GM18907 (cell line): ENCODE results near the gene CALD1.

Experiments
- ATAC-seq: cut with Tn5 transposase; IDR thresholded peaks from one replicate; pipeline ENCODE4 v1.9.1; 2021; ENCODE audit warnings: mild to moderate bottlenecking, moderate library complexity; ENCODE audit not compliant: unreplicated experiment

The CALD1 gene

DNA sequence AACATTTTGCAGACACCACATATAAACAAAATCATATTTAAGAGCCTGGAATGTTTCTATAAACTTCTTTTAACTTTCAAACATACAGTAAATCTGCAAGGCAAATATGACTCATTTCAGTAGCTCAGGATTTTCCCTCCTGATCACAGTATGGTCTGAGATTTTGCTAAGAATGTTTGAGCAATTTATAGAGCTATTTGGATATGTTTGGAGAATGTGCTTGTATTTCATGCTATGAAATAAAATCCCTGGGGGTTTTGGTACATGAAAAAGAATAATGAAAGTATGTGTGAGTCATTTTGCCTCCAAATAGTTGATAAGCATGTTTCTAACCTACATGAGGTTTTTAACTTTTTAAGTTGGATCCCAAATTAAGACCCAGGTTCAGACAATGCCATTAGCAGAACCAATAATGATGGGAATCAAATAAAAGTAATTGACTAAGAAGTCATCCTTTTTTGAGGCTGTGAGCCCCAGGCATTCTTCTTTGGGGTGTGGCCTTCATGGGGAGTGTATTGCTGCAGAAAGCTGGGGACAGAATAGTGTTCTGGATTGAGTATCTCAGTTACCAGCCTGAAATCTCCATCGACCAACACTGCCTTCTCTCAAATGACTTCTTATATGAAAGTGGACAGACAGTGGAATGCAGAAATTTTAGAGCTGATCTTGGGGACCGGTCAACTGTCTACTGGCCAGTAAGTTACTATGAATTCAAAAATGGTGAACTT lies 140.8 kb downstream of the CALD1 start:
- ATAC-seq: peak; percentile 45

DNA sequence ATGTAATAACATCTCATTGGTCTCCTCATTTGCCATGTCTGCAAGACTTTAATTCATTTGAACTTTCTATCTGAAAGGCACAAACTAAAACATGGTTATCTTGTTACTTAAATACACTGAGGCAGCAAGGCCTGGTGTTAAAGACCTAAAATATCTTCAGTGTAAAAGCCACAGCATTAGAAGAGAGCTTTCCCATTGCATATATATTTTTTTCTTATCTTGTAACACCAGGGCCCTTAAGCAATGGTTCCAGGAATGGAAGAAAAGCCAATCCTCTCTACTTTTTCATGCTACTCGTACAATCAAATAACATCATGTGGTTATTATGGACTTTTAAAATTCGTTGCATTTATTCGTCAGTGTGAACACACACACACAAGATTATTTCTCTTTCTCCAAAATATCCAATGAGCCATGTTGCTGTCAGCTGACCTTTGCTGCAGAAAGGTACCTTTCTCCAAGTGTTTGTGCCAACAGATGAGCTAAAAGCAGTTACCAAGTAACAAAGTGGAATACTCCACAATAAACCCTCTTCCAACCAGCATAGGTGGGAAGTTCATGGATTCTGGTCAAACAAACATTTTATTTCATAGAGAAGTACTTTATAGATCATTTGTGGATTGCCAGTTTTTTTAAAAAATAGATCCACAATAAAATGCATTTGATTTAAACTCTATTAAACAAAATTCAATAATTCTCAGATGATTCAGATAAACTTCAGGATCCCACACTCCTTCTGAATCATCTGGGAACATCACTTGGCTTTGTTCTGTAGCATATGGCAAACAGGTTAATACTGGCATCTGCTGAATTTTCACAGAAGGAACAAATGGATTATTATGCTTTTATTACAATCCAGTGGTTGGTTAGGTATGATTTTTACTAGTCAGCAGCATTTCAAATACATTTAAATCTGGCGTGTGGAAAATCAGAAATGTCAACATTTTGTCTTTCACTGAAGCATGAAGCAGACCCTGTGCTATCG lies 143.6 kb downstream of the CALD1 start:
- ATAC-seq: no peak

GRCh38 chr7:134925766-134926165 lies 146.3 kb downstream of the CALD1 start:
- no peak for ATAC-seq

- ATAC-seq: no peak
Observed at GRCh38 chr7:134926396-134926795, 147.0 kb downstream of the CALD1 start.

DNA sequence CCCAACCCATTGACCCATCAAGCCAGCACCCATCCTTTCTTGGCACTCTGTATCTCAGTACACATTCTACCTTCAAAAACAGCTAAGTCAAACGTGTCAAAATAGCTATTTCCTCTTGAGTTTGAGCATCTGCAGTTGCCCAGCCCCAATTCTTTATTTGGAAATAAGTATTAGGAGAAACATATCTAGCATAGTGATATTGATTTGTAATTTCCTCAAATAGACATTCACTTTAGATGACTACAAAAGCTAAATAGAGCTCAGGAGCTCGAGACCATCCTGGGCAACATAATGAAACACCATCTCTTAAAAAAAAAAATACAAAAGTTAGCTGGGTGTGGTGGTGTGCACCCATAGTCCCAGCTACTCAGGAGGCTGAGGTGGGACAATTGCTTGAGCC lies 147.6 kb downstream of the CALD1 start:
- no peak for ATAC-seq

DNA sequence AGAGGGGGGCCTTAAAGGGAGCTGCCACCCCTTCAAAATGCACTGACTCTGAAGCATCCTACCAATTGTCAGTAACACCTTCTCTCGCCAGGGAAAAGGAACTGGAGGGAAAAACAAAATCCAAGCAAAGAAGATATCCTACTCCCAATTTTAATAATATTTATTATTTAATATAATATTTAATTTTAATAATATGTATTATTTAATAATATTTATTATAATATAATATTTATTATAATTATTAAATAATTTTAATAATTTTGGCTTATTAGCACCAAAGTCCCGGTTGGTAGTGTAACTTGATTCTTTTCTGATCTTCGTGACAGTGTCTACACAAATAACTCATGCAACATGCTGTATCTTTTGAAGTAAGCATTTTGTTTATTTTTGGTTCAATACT lies 148.3 kb downstream of the CALD1 start:
- no peak for ATAC-seq

GRCh38 chr7:134928554-134928953 lies 149.1 kb downstream of the CALD1 start:
- no peak for ATAC-seq

DNA sequence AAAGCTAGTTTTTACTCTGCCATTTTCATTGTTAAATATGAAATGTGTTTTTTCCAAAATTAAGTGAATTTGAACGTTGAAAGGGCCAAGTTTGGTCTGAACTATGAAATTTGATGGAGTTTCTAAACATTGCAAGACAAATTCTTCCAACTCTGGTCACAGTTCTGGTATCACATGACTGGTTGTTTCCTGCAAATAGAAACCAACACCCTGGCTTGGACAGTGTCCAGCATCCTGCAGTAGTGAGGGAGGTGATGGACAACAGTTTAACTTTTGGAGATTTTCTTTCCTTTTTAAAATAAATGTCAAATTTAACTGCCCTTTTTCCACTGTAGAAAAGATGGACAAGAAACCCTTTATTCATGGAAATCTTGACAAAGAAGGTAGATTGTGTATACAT lies 152.1 kb downstream of the CALD1 start:
- no peak for ATAC-seq

DNA sequence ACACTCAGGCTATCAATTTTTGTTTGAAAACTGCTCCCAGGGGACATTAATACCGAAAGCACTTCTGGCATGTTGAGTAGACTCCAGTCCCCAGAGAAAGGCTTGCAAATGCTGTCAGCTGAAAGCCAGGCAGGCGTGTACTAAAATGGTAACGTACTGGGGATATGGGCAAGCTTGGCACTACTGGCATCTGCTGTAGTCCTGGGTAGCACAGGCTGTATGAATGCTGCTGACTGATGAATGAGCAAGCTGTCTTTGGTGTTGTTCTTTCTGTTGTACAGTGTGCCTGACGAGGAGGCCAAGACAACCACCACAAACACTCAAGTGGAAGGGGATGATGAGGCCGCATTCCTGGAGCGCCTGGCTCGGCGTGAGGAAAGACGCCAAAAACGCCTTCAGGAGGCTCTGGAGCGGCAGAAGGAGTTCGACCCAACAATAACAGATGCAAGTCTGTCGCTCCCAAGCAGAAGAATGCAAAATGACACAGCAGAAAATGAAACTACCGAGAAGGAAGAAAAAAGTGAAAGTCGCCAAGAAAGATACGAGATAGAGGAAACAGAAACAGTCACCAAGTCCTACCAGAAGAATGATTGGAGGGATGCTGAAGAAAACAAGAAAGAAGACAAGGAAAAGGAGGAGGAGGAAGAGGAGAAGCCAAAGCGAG lies 153.4 kb downstream of the CALD1 start:
- peak; percentile 64 for ATAC-seq

GRCh38 chr7:134933460-134934068 lies 154.1 kb downstream of the CALD1 start:
- no peak for ATAC-seq

DNA sequence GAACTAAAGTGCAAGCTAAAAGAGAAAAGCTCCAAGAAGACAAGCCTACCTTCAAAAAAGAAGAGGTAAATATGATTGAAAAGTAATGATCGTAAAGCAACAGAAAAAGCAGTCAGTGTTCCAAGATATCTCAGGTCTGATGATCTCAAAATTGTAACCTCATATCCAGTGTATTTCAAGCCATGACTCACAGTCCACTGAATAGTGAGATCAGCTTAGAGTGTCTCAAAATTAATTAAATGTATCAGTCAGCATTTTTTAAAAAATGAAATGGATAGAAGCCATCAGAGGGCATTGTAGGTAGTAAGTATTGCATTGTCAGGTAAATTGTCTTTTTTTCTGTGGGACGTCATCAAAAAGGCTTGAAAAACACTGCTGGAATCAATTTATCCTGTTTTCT lies 156.3 kb downstream of the CALD1 start:
- no peak for ATAC-seq

DNA sequence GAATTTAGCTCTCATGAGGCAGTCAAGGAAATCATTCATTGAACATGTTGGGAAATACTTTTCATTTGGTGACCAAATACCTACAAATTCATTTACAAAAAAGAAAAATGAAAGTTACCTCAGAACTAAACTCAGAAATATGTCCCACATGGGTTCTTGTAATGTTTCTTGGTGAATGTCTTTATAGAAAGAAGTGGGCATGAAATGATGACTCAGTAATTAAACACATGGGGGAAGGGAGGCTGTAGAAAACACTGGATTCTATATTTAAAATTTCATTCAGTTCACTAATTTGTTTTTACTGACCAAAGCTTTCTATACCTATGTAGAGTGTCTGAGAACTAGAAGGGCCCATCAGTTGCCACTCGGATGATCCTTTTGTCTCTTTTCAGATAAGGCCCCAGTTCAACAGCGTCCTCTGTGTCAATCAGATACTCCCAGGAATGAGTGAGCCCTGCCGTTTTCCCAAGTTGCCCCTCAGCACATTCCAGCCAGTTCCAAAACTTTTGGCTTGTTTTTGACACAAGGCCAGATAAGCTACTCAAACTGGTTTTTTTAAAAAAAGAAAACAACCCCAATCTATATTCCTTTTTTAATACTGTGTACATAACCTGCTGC lies 157.6 kb downstream of the CALD1 start:
- no peak for ATAC-seq

DNA sequence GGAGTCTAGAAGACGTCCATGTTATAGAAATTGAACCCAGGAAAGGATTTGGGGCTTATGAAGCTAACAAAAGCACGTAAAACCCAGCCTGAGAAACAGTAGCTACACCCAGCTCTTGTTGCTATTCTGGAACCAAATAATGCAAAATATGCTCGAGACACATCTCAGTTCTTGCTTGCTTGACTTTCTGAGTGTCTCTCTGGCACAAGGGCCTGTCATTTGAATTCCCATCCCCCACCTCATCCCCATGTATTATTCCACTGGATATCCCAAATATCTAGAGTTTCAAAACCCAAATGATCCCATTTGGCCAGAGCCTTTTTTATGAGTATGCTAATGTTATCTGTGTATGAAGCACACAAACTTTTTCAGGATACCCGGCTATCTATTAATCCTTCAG lies 158.7 kb downstream of the CALD1 start:
- ATAC-seq: no peak

GRCh38 chr7:134939136-134939535 lies 159.7 kb downstream of the CALD1 start:
- ATAC-seq: no peak

DNA sequence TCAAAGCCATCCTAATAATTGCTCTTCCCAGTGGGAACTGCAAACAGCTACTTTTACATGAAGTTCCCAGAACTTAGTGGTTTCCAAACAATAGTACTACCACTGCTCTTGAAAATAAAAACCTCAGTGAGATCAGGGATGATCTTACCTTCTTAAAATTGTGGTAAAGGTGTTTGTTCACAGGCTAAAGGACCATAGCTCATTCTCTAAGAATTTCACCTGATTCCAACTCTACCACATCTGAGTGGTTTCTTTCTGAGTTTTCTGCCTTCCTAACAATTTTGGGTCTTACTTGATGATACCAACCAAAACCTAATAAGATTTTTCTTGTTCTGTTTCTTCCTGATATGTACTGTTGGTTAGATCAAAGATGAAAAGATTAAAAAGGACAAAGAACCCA lies 161.3 kb downstream of the CALD1 start:
- no peak for ATAC-seq

- no peak for ATAC-seq
Observed at GRCh38 chr7:134941185-134941900, 161.9 kb downstream of the CALD1 start.

GRCh38 chr7:134941952-134942351 lies 162.5 kb downstream of the CALD1 start:
- no peak for ATAC-seq

DNA sequence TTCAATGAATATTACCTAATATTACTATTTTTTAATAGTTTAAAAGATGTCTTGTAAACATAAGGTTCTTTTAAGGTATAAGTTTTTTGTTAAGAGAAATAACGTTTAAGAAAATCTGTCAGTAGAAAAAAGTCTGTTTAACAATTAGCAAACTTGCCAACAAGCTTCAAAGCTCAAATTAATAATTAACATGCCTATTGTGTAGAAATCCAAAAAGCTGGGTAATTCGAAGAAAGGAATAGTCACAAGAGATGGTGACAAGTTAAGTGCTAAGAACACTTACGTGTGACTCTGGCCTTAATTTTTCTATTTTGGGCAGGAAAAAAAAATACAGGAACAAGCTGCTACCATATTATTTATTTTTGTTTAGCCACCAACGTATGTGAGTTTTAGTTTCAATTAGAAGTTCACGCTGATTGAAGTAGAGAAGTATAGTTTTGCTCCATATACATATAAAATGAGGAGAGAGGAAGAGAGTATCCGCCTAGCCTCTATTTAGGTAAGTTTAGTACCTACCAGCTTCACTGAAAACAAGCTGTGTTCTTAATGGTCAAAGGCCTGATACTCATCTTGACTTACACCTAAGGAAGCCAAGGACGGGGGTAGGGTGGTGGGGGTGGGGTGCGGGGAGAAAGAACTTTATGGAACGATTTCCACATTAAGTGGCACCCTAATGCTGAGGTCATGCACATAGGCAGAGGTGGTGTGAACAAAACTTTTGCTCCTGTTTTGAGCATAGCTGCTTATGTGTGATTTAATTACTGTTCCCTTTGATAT lies 163.4 kb downstream of the CALD1 start:
- no peak for ATAC-seq

- peak; percentile 76 for ATAC-seq
Observed at GRCh38 chr7:134943785-134944400, 164.5 kb downstream of the CALD1 start.
